GM10266 (cell line): ENCODE measurements around the gene POLR2A.

ENCODE experiments used
- DNase-seq: peaks from one replicate; pipeline ENCODE4 v3.0.0; 2012; ENCODE audit errors: extremely low spot score
- CTCF ChIP-seq: IDR thresholded peaks from 2 replicates; pipeline ENCODE4 v1.5.1; 2012; ENCODE audit warnings: mild to moderate bottlenecking, low read depth; ENCODE audit not compliant: control insufficient read depth, insufficient read depth; ENCODE audit errors: missing control alignments

POLR2A gene

DNA sequence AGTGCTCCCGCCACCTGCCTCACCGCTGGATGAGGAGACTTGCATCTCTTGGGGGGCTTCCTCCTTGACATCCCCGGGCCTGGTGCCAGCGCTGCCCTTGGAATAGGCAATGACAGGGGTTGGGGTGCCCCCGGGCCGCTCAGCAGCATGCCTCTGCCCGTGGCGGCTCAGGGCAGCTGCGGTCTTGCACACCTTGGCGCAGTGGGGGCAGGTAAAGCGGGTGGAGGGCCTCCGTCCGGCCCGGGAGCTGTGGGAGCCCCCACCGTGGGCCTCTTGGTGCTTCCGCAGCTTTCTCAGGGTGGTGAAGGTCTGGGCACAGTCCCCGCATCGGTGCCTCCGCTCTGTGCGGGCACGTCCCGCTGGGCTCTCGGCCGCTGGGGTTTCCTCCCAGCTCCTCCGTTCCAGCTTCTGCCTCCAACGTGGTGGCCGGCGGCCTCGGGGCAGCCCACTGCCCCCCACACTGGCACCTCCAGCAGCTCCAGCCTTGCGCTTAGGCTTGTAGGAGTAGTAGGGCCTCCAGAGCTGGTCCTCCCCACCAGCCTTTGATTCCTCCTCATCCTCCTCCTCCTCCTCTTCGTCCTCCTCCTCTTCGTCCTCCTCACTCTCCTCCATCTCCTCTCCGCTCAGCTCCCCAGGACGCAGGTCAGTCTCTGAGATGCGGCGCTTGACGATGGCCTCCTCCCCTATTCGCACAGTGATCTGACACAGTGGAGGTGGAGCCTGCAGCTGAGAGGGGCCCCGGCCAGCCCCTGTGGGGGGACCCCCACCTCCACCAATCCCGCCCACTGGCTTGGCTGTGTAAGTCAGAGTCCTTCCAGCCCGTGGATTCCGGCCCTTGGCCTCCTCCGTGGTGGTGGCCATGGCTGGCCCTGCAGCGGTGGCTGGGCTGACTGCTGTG is 21.4 kb upstream of the POLR2A start:
- TF ChIP-seq CTCF = no peak
- no peak for DNase-seq

DNA sequence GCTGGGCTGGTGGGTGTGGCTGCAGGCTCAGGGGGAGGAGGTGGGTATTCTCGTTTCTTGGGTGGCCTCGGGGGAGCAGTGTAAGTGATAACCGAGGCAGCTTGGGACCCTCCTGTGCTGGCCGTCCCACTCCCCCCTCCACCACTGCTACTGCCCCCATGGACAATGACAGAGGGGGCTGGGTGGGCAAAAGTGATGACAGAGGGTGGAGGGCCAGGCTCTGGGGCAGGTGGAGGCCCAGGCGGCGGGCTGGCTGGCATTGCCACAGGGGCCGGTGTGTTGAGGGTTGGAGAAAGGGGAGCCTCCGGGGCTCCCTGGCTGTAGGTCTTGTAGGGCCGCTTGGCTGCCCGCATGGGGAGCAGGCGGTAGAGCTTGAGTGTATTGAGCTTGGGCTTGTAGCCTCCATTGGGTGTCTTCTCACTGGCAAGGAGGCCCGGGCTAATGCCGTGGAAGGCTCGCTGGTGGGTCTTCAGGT is 20.8 kb upstream of the POLR2A start:
- DNase-seq = no peak
- TF ChIP-seq CTCF = no peak

- no peak for DNase-seq
- no peak for TF ChIP-seq CTCF
Observed at GRCh38 chr17:7464081-7464480, 20.1 kb upstream of the POLR2A start.

- no peak for DNase-seq
- no peak for TF ChIP-seq CTCF
Observed at GRCh38 chr17:7465597-7466275, 18.4 kb upstream of the POLR2A start.

DNA sequence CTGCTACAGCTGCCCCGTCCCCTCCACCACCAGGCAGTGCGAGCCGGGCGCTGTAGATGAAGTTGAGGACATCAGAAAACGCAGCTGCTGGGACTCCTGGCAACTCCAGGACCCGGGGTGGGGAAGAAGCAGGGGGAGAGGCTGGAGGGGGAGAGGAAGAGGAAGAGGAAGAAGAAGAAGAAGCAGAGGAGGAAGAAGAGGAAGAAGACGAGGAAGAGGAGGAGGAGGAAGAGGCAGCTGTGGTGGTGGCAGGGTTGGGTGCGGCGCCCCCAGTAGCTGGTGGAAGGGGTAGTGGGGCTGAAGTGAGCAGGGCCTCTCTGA is 17.9 kb upstream of the POLR2A start:
- no peak for DNase-seq
- no peak for TF ChIP-seq CTCF

DNA sequence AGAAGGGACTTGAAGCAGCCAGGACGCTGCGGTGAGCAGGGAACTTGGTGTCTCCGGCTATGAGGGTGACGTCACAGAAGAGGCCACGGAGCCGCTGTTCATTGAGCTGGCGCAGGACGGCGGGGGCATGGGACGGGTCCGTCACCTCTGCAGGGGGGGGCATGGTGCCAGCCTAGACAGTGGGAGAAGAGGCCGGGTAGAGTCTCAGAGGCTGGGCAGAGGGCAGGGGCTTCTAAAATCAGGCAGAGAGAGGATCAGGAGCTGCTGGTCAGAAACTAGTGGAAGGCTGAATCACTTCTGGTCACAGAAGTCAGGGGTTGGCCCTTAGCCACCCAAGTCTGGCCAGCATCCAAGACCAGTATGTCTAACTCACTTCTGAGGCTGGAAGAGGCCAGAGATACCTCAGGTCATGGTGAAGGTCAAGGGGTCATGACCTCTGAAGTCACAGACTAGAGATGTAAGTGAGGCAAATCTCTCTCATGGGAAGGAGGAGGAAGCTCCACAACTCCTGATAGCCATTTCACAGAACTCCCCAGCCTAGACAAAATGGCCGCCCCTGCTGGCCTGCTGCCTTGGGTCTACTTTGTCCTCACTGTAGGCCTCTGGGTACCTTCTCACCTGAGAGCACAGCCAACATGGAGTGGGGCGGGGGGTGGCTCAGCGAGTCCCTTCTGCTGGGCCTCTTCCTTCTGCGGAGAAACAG is 17.4 kb upstream of the POLR2A start:
- no peak for DNase-seq
- TF ChIP-seq CTCF = no peak
